Measurements from ENCODE around the gene FSIP1.

FSIP1 gene

DNA sequence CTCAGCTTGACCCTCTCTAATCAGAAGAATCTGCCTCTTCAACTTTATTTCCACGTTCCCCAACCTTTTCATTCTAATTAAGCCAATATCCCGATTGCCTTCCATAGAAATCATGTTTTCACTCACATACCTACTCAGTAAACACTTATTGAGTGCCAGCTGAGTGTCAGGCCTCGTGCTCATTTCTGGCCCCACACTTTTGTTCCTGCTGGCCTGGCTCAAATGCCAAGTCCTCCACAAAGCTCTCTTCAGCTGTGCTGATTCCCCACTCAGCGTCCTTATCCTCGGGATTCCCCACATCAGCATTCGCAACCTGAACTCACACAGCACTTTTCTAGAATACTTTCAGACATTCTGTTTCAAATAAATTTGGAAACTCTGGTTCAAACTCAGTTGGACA lies 132.9 kb downstream of the FSIP1 start:
- no peak for DNase-seq (ENCODE audit: low spot score)

DNA sequence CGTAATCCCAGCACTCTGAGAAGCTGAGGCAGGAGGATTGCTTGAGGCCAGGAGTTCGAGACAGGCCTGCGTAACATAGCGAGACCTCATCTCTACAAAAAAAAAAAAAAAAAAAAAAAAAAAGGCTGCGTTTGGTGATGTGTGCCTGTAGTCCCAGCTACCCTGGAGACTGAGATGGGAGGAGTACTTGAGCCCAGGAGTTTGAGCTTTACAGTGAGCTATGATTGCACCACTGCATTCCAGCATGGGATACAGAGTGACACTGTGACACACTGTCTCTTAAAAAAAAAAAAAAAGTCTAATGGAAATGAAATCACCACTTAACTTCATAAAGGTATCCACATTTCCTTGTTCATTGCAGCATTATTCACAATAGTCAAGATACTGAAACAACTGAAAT lies 136.2 kb downstream of the FSIP1 start:
- no peak for DNase-seq (ENCODE audit: low spot score)

- no peak for DNase-seq (ENCODE audit: low spot score)
Measured at GRCh38 chr15:39645976-39646257, 136.7 kb downstream of the FSIP1 start.

- peak; percentile 34 for DNase-seq (ENCODE audit: low spot score)
Measured at GRCh38 chr15:39645138-39645975, 137.3 kb downstream of the FSIP1 start.

DNA sequence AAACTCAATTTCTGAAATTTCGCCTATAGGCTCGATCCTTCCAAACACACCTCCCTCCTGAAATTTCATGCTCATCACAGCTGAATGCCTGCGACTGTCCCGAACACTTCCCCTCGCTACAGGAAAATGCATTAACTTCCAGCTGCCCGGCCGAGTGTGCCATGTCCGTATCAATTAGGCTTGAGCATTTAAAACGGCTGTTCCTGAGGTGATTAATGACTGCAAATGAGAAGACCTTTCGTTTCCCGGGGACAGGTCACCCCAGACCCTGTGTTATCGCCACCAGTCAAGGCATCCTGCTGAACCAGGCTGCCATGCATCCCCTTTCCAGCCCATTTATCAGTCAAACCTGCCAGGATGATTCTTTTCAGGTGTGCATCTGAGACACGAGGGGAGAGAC lies 138.5 kb downstream of the FSIP1 start:
- DNase-seq (ENCODE audit: low spot score): peak; percentile 9

GRCh38 chr15:39643727-39644126 lies 138.9 kb downstream of the FSIP1 start:
- DNase-seq (ENCODE audit: low spot score): no peak

- no peak for DNase-seq (ENCODE audit: low spot score)
Measured at GRCh38 chr15:39642011-39642640, 140.5 kb downstream of the FSIP1 start.

- DNase-seq (ENCODE audit: low spot score): no peak
Measured at GRCh38 chr15:39641191-39641889, 141.3 kb downstream of the FSIP1 start.

- DNase-seq (ENCODE audit: low spot score): no peak
Measured at GRCh38 chr15:39640665-39641064, 142.0 kb downstream of the FSIP1 start.

GRCh38 chr15:39639037-39639436 lies 143.6 kb downstream of the FSIP1 start:
- no peak for DNase-seq (ENCODE audit: low spot score)

- no peak for DNase-seq (ENCODE audit: low spot score)
Measured at GRCh38 chr15:39638041-39638440, 144.6 kb downstream of the FSIP1 start.

- no peak for DNase-seq (ENCODE audit: low spot score)
Measured at GRCh38 chr15:39631357-39631756, 151.3 kb downstream of the FSIP1 start.

GRCh38 chr15:39629906-39630305 lies 152.7 kb downstream of the FSIP1 start:
- no peak for DNase-seq (ENCODE audit: low spot score)

- no peak for DNase-seq (ENCODE audit: low spot score)
Measured at GRCh38 chr15:39629371-39629770, 153.3 kb downstream of the FSIP1 start.

- DNase-seq (ENCODE audit: low spot score): no peak
Measured at GRCh38 chr15:39628546-39629257, 153.9 kb downstream of the FSIP1 start.

GRCh38 chr15:39628144-39628508 lies 154.5 kb downstream of the FSIP1 start:
- DNase-seq (ENCODE audit: low spot score): no peak

GRCh38 chr15:39627451-39628143 lies 155.0 kb downstream of the FSIP1 start:
- DNase-seq (ENCODE audit: low spot score): no peak

DNA sequence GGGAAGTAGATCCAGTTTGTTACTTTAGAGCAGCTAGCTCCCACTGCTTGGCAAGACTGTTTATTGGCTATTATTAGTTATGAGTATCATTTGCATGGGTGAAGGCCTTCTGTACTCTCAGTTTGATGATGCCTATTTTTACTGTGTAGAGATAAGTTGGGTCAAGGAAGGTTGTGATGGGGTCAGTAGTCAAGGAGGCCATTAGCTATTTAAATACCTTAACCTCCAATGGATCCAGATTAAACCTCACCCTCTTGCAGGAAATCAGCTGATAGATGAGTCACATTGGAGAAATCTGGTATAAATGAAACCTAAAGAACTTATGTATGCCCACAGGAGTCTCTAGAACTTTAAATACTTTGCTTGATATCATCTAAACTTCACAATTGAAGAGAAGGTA lies 156.8 kb downstream of the FSIP1 start:
- DNase-seq (ENCODE audit: low spot score): no peak

- DNase-seq (ENCODE audit: low spot score): no peak
Measured at GRCh38 chr15:39625451-39625850, 157.2 kb downstream of the FSIP1 start.

DNA sequence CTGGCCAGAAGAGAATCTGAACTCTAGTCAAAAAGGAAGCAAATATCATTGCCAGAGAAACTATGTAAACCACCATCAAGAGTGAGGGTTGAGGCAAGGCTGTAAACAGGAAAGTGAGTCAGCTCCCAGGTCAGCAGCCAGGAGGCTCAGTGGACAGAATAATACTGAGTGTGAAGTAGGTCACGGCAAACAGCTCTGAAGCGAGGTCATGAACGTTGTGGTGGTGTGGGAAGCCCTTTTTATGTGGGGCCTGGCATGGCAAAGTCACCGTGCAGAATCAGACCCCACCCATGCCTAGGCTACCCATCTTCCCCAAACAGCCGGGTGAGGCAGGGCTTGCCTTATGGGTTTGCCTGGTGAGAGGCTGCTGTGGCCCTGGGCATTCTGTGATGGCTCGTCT lies 157.8 kb downstream of the FSIP1 start:
- DNase-seq (ENCODE audit: low spot score): no peak

GRCh38 chr15:39623529-39623931 lies 159.1 kb downstream of the FSIP1 start:
- DNase-seq (ENCODE audit: low spot score): no peak

Measured in SK-N-DZ (cell line).